GM12878 (cell line): ENCODE data around the gene GRM7. TPM values are rescaled to one million over a fixed set of nuclear protein-coding genes. Genes with fewer than 3 reads are reported as not detected.

Source experiments
- ATAC-seq: fragments of 200-7000 bp; cut with Tn5 transposase; 3 replicates; pipeline ENCODE4 v1.9.1; 2020; ENCODE audit warnings: mild to moderate bottlenecking, moderate library complexity
- BruUV-seq: library from RNA; stranded (reverse); fragments of 400-500 nt; replicated peaks from 2 replicates; lab custom pipeline; 2021; lab: Mats Ljungman, UMichigan
- CTCF ChIA-PET: fragments of 300-600 bp; sonication (Branson Sonifier 250); formaldehyde crosslinking; extraction: SDS; loops from one replicate; lab custom pipeline; 2021; ENCODE audit warnings: inconsistent platforms; lab: Yijun Ruan, JAX
- POLR2A ChIA-PET: fragments of 350-600 bp; formaldehyde crosslinking; extraction: SDS; loops from one replicate; lab custom pipeline; 2021; ENCODE audit warnings: inconsistent platforms; lab: Charles Lee
- RAD21 ChIA-PET: fragments of 300-600 bp; sonication (Branson Sonifier 250); formaldehyde crosslinking; loops from one replicate; lab custom pipeline; 2023; ENCODE audit warnings: antibody characterized with exemption; ENCODE audit not compliant: unreplicated experiment; lab: Charles Lee
- SMC1A ChIA-PET: fragments of 300-600 bp; sonication (Branson Sonifier 250); formaldehyde crosslinking; loops from one replicate; lab custom pipeline; 2023; ENCODE audit not compliant: unreplicated experiment, uncharacterized antibody; lab: Charles Lee
- DNase-seq: peaks from one replicate; pipeline ENCODE4 v3.0.0-alpha.2; 2011; ENCODE audit warnings: low read depth, low spot score
- FAIRE-seq: peaks from 3 replicates; lab custom pipeline; 2011; peaks lifted over from hg19 to GRCh38; lab: Jason Lieb, UNC
- H2AFZ ChIP-seq: 2 replicates; pipeline ENCODE4 v1.6.0; 2011; ENCODE audit warnings: low read depth, low read length, control low read depth; ENCODE audit not compliant: control insufficient read depth
- H3K27ac ChIP-seq: 2 replicates; pipeline ENCODE4 v1.5.1; 2011; ENCODE audit warnings: control low read depth; ENCODE audit not compliant: control insufficient read depth, insufficient read depth
- H3K27me3 ChIP-seq, 2 experiments: replicated peaks in 1 of 2; 2 replicates each; pipeline versions ENCODE4 v1.6.0 to v1.6.1; 2011; ENCODE audit warnings: low read length in 1 of 2; ENCODE audit not compliant: control insufficient read depth in 2 of 2, insufficient read depth in 2 of 2
- H3K36me3 ChIP-seq, 2 experiments: 2 replicates each; pipeline ENCODE4 v1.5.1; 2011; ENCODE audit warnings: low read length in 1 of 2; ENCODE audit not compliant: control insufficient read depth in 2 of 2, insufficient read depth in 2 of 2
- H3K4me1 ChIP-seq: 2 replicates; pipeline ENCODE4 v1.6.1; 2011; ENCODE audit warnings: mild to moderate bottlenecking, low read length, moderate library complexity, mixed read lengths; ENCODE audit not compliant: control insufficient read depth, insufficient read depth
- H3K4me2 ChIP-seq: 2 replicates; pipeline ENCODE4 v1.6.0; 2011; ENCODE audit warnings: control low read depth; ENCODE audit not compliant: control insufficient read depth, insufficient read depth
- H3K4me3 ChIP-seq: fragments of 200-600 bp; sonication (generic); 2 replicates; pipeline ENCODE4 v1.5.1; 2016
- H3K79me2 ChIP-seq: 2 replicates; pipeline ENCODE4 v1.6.0; 2011; ENCODE audit warnings: low read length; ENCODE audit not compliant: control insufficient read depth, insufficient read depth
- H3K9ac ChIP-seq: 2 replicates; pipeline ENCODE4 v1.8.0; 2011; ENCODE audit warnings: low read length, control low read depth, mixed read lengths; ENCODE audit not compliant: control insufficient read depth, insufficient read depth
- H3K9me3 ChIP-seq: replicated peaks from 3 replicates; pipeline ENCODE4 v1.5.1; 2011; ENCODE audit warnings: mild to moderate bottlenecking, low read length; ENCODE audit not compliant: control insufficient read depth, insufficient read depth
- H4K20me1 ChIP-seq: 2 replicates; pipeline ENCODE4 v1.6.0; 2011; ENCODE audit not compliant: control insufficient read depth, insufficient read depth
- BHLHE40 ChIP-seq, 2 experiments: fragments of 450-650 bp in 1 of 2; IDR thresholded peaks; 2 replicates each; pipeline ENCODE4 v1.6.1; 2011 to 2017; ENCODE audit warnings: low read depth in 2 of 2, borderline replicate concordance in 1 of 2, improper control_type of control experiment in 1 of 2, low read length in 1 of 2, mild to moderate bottlenecking in 1 of 2
- CEBPB ChIP-seq, 2 experiments: fragments of 150-350 bp in 1 of 2; IDR thresholded peaks; 2 replicates each; pipeline ENCODE4 v1.6.1; 2012 to 2014; ENCODE audit warnings: low read depth in 2 of 2, low read length in 2 of 2, borderline replicate concordance in 1 of 2, inconsistent platforms in 1 of 2
- CREB1 ChIP-seq: IDR thresholded peaks from 2 replicates; pipeline ENCODE4 v1.6.1; 2012; ENCODE audit warnings: low read depth, mild to moderate bottlenecking, inconsistent platforms
- EGR1 ChIP-seq, 2 experiments: IDR thresholded peaks; 1 replicate in 1 of 2; 2 replicates in 1 of 2; pipeline ENCODE4 v1.6.1; 2011 to 2012; ENCODE audit warnings: low read depth in 2 of 2, low read length in 2 of 2, borderline replicate concordance in 1 of 2, mild to moderate bottlenecking in 1 of 2, moderate library complexity in 1 of 2
- JUNB ChIP-seq: IDR thresholded peaks from 2 replicates; pipeline ENCODE4 v1.6.1; 2016; ENCODE audit warnings: antibody characterized with exemption, mild to moderate bottlenecking
- NFYA ChIP-seq: IDR thresholded peaks from 2 replicates; pipeline ENCODE4 v1.6.1; 2011; ENCODE audit warnings: low read depth, mild to moderate bottlenecking, low read length, improper control_type of control experiment, borderline replicate concordance
- NR2C1 ChIP-seq: fragments of 450-650 bp; IDR thresholded peaks from 2 replicates; pipeline ENCODE4 v1.6.1; 2017; ENCODE audit warnings: antibody characterized with exemption, mild to moderate bottlenecking, moderate library complexity
- PAX8 ChIP-seq: fragments of 450-650 bp; IDR thresholded peaks from 2 replicates; pipeline ENCODE4 v1.6.1; 2017; ENCODE audit warnings: mild to moderate bottlenecking, moderate library complexity
- POLR2A ChIP-seq: IDR thresholded peaks from 2 replicates; pipeline ENCODE4 v1.6.1; 2011; ENCODE audit warnings: low read depth, mild to moderate bottlenecking, low read length
- POLR2AphosphoS5 ChIP-seq: IDR thresholded peaks from 2 replicates; pipeline ENCODE4 v1.6.1; 2011; ENCODE audit warnings: mild to moderate bottlenecking, low read length, inconsistent platforms
- STAT1 ChIP-seq: fragments of 450-650 bp; conservative IDR thresholded peaks from 2 replicates; pipeline ENCODE4 v1.6.1; 2014; ENCODE audit warnings: antibody characterized with exemption, mild to moderate bottlenecking
- SUZ12 ChIP-seq: fragments of 200-600 bp; sonication (generic); IDR thresholded peaks from one replicate; pipeline ENCODE4 v1.6.1; 2018; ENCODE audit warnings: antibody characterized with exemption, mild to moderate bottlenecking; ENCODE audit not compliant: unreplicated experiment
- ZZZ3 ChIP-seq: IDR thresholded peaks from 2 replicates; pipeline ENCODE4 v1.6.1; 2011; ENCODE audit warnings: low read depth; ENCODE audit not compliant: control insufficient read depth, insufficient read length
- WGBS: methylation state at CpG from one replicate; pipeline ENCODE4 v1.1.6; 2016; ENCODE audit warnings: low lambda C conversion rate; ENCODE audit not compliant: insufficient replicate concordance, insufficient coverage; ENCODE audit errors: missing lambda C conversion rate; 5-methylcytosine and 5-hydroxymethylcytosine counted together
- in situ Hi-C: fragments of 300-500 bp; cut with MboI; formaldehyde crosslinking; loops from 9 replicates; pipeline ENCODE4 v1.14.3; 2018; ENCODE audit warnings: mixed read lengths
- intact Hi-C: fragments of 100-400 bp; cut with micrococcal nuclease; formaldehyde crosslinking; loops from one replicate; pipeline ENCODE4 v1.14.2; 2022; ENCODE audit not compliant: unreplicated experiment
- polyA plus RNA-seq, 11 experiments: library from polyadenylated mRNA; depleted of rRNA in 4 of 11; unstranded in 6 of 11; stranded (reverse) in 5 of 11; fragments of >200 nt; fragmentation: Nextera tagmentation in 4 of 11; fragmentation: Illumina TruSeq in 1 of 11; extraction: Ambion mirVana in 4 of 11; extraction: Trizol in 1 of 11; gene quantifications; 1 replicate in 1 of 11; 2 replicates in 10 of 11; pipeline versions ENCODE4 v1.2.1 to v1.2.3, GENCODE V29; 2011 to 2016; ENCODE audit warnings: inconsistent platforms in 2 of 11, missing spikeins in 2 of 11, low read depth in 1 of 11
- total RNA-seq, 4 experiments: library from RNA; depleted of rRNA in 3 of 4; stranded (reverse); fragments of >200 nt in 3 of 4; fragmentation: Illumina TruSeq in 1 of 4; extraction: Trizol in 1 of 4; gene quantifications; 2 replicates each; pipeline versions ENCODE4 v1.2.1 to v1.2.3, GENCODE V29; 2013 to 2021
- TF ChIP-seq, protein P1 (sequence below): fragments of 150-350 bp; IDR thresholded peaks from 2 replicates; pipeline ENCODE4 v1.6.1; 2016; ENCODE audit warnings: low read depth, low read length
- TF ChIP-seq, protein P2 (sequence below): IDR thresholded peaks from 2 replicates; pipeline ENCODE4 v1.6.1; 2012; ENCODE audit warnings: improper control_type of control experiment, low read depth, low read length; ENCODE audit not compliant: insufficient replicate concordance

The GRM7 gene
- total and polyA plus RNA-seq, 10 of the 15 experiments (the other 5 are each of a cell fraction or from before 2014, with no cell fraction given): not detected

DNA sequence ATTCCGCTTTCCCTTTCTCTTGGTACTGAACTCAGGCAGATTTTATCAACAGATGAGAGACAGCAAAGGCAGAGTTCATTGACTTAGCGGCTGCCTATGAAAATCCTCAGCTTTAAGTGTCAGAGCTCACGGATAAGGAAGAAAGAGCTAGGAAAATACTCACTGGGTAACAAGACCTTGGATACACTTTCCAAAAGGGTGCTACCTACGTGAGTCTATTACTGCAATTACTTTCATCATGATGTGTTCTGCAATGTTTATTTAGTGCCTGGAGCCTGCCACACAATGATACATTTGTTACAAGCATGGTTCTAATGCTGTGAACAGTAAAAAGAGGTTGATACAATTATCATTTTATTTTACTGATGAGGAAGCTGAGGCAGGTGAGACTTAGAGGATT lies 177.5 kb downstream of the GRM7 start (continued):
- TF ChIP-seq, protein P1, sequence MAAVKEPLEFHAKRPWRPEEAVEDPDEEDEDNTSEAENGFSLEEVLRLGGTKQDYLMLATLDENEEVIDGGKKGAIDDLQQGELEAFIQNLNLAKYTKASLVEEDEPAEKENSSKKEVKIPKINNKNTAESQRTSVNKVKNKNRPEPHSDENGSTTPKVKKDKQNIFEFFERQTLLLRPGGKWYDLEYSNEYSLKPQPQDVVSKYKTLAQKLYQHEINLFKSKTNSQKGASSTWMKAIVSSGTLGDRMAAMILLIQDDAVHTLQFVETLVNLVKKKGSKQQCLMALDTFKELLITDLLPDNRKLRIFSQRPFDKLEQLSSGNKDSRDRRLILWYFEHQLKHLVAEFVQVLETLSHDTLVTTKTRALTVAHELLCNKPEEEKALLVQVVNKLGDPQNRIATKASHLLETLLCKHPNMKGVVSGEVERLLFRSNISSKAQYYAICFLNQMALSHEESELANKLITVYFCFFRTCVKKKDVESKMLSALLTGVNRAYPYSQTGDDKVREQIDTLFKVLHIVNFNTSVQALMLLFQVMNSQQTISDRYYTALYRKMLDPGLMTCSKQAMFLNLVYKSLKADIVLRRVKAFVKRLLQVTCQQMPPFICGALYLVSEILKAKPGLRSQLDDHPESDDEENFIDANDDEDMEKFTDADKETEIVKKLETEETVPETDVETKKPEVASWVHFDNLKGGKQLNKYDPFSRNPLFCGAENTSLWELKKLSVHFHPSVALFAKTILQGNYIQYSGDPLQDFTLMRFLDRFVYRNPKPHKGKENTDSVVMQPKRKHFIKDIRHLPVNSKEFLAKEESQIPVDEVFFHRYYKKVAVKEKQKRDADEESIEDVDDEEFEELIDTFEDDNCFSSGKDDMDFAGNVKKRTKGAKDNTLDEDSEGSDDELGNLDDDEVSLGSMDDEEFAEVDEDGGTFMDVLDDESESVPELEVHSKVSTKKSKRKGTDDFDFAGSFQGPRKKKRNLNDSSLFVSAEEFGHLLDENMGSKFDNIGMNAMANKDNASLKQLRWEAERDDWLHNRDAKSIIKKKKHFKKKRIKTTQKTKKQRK: no peak
- TF ChIP-seq, all 136 proteins: peak for 0

DNA sequence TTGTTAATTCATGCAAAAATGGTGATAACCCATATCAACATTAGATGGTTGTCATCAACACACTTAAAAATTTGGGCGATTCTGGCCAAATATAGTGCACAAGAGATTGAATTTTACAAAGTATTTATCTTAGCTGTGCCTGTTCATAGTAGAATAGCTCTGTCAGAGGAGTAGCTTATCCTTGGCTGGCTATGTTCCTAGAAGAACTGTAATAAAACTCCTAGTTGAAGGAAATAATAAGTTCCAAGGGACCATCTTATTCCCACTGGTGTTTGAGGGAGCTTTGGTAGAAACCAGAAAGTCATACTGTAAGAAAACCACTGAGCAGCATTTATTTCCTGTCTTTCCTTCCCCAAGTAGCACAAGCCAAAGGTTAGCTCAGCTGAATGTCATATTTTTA lies 201.8 kb downstream of the GRM7 start:
- in situ Hi-C loops: no loop called here
- FAIRE-seq (no peak), ATAC-seq (no peak), DNase-seq (no peak)
- Histone ChIP-seq H3K4me3 (no peak overlapping the region), H4K20me1 (no peaks in the 10 kb centered on the region), H3K4me2 (no peak overlapping the region), H3K36me3 (no peaks in the 10 kb centered on the region), H3K4me1 (no peaks in the 10 kb centered on the region), H2AFZ (no peak overlapping the region), H3K9me3 (no peaks in the 10 kb centered on the region), H3K79me2 (no peaks in the 10 kb centered on the region), H3K9ac (no peak overlapping the region), H3K27me3 (no peaks in the 10 kb centered on the region), H3K27ac (no peak overlapping the region)
- ChIA-PET RAD21 (no interaction called here), POLR2A (no interaction called here), SMC1A (no interaction called here), CTCF (interaction anchor here (1.2 kb wide), 1 partner anchor 9 kb away, joined by 3 read pairs; no protein-coding TSS in a partner anchor)
- BruUV-seq: no TSS peak
- 0% methylated on average over 1 of the region's 1 CpG for WGBS
- intact Hi-C loops: no loop called here
- TF ChIP-seq NFYA (no peak), ZZZ3 (no peak), POLR2A (no peak), JUNB (no peak), BHLHE40 (IDR thresholded peaks at IDR 0.05; ENCODE audit: borderline replicate concordance in 1 of 2, low read depth in 2 of 2, low read length in 1 of 2) (no peak), CEBPB (IDR thresholded peaks at IDR 0.05; ENCODE audit: borderline replicate concordance in 1 of 2, low read depth in 2 of 2, low read length in 2 of 2) (no peak), SUZ12 (no peak), NR2C1 (no peak), POLR2AphosphoS5 (no peak), PAX8 (no peak), STAT1 (no peak), CREB1 (no peak), EGR1 (IDR thresholded peaks at IDR 0.05; ENCODE audit: borderline replicate concordance in 1 of 2, low read depth in 2 of 2, low read length in 2 of 2) (no peak)
- TF ChIP-seq, protein P2, sequence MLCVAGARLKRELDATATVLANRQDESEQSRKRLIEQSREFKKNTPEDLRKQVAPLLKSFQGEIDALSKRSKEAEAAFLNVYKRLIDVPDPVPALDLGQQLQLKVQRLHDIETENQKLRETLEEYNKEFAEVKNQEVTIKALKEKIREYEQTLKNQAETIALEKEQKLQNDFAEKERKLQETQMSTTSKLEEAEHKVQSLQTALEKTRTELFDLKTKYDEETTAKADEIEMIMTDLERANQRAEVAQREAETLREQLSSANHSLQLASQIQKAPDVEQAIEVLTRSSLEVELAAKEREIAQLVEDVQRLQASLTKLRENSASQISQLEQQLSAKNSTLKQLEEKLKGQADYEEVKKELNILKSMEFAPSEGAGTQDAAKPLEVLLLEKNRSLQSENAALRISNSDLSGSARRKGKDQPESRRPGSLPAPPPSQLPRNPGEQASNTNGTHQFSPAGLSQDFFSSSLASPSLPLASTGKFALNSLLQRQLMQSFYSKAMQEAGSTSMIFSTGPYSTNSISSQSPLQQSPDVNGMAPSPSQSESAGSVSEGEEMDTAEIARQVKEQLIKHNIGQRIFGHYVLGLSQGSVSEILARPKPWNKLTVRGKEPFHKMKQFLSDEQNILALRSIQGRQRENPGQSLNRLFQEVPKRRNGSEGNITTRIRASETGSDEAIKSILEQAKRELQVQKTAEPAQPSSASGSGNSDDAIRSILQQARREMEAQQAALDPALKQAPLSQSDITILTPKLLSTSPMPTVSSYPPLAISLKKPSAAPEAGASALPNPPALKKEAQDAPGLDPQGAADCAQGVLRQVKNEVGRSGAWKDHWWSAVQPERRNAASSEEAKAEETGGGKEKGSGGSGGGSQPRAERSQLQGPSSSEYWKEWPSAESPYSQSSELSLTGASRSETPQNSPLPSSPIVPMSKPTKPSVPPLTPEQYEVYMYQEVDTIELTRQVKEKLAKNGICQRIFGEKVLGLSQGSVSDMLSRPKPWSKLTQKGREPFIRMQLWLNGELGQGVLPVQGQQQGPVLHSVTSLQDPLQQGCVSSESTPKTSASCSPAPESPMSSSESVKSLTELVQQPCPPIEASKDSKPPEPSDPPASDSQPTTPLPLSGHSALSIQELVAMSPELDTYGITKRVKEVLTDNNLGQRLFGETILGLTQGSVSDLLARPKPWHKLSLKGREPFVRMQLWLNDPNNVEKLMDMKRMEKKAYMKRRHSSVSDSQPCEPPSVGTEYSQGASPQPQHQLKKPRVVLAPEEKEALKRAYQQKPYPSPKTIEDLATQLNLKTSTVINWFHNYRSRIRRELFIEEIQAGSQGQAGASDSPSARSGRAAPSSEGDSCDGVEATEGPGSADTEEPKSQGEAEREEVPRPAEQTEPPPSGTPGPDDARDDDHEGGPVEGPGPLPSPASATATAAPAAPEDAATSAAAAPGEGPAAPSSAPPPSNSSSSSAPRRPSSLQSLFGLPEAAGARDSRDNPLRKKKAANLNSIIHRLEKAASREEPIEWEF: no peak
